A673 (cell line): ENCODE data around the gene UNG.

Source experiments
- EZH2 ChIP-seq: fragments of 200-600 bp; sonication (generic); IDR thresholded peaks from 2 replicates; pipeline ENCODE4 v1.6.1; 2017; ENCODE audit warnings: borderline replicate concordance, low read depth, mild to moderate bottlenecking, mixed read lengths, antibody characterized with exemption, low read length; ENCODE audit not compliant: poor library complexity, severe bottlenecking
- TF ChIP-seq, protein P1 (sequence below): fragments of 300-800, 200-600 bp; sonication (generic); conservative IDR thresholded peaks from 2 replicates; pipeline ENCODE4 v1.5.1; 2017; ENCODE audit warnings: low read depth, mild to moderate bottlenecking, antibody characterized with exemption, low read length, moderate library complexity, mixed read lengths

DNA sequence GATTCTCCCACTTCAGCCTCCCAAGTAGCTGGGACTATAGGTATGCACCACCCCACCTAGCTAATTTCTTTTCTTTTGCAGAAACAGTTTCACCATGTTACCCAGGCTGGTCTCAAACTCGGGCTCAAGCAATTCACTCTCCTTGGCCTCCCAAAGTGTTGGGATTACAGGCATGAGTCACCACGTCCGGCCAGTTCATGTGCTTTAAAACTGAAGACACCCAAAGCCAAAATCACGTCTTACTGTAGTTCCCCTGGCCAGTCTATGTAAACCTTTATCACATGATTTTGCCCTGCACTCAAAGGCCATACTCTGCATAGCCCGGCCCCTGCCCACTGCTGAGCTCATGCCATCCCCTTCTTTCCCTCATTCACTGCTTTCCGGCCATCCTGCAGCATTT lies 8.6 kb upstream of the UNG start:
- TF ChIP-seq, protein P1, sequence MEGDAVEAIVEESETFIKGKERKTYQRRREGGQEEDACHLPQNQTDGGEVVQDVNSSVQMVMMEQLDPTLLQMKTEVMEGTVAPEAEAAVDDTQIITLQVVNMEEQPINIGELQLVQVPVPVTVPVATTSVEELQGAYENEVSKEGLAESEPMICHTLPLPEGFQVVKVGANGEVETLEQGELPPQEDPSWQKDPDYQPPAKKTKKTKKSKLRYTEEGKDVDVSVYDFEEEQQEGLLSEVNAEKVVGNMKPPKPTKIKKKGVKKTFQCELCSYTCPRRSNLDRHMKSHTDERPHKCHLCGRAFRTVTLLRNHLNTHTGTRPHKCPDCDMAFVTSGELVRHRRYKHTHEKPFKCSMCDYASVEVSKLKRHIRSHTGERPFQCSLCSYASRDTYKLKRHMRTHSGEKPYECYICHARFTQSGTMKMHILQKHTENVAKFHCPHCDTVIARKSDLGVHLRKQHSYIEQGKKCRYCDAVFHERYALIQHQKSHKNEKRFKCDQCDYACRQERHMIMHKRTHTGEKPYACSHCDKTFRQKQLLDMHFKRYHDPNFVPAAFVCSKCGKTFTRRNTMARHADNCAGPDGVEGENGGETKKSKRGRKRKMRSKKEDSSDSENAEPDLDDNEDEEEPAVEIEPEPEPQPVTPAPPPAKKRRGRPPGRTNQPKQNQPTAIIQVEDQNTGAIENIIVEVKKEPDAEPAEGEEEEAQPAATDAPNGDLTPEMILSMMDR: no peak
- TF ChIP-seq EZH2: no peak
